K562 (cell line): Measurements from ENCODE around the gene KMO. TPM values are rescaled to one million over a fixed set of nuclear protein-coding genes. Genes with fewer than 3 reads are reported as not detected.

Source experiments
- ATAC-seq: fragments of 200-7000 bp; cut with Tn5 transposase; 3 replicates; pipeline ENCODE4 v1.9.1; 2020; ENCODE audit warnings: moderate library complexity
- BruUV-seq: library from RNA; stranded (reverse); fragments of 400-500 nt; replicated peaks from 2 replicates; lab custom pipeline; 2021; lab: Mats Ljungman, UMichigan
- CTCF ChIA-PET: fragments of 300-600 bp; formaldehyde crosslinking; extraction: SDS; loops from one replicate; lab custom pipeline; 2021; ENCODE audit warnings: low intra/inter-chr PET ratio; lab: Yijun Ruan, JAX
- POLR2A ChIA-PET: fragments of 300-600, 350-650 bp; sonication (Branson Sonifier 250); formaldehyde crosslinking; extraction: SDS; loops from one replicate; lab custom pipeline; 2021; ENCODE audit warnings: antibody characterized with exemption, inconsistent platforms; lab: Yijun Ruan, JAX
- DNase-seq, 4 experiments: peaks; one replicate each; pipeline versions ENCODE4 v3.0.0 to v3.0.0-alpha.2; 2011 to 2018; ENCODE audit warnings: low spot score in 3 of 4, mixed read lengths in 3 of 4; ENCODE audit errors: extremely low read depth in 1 of 4
- FAIRE-seq: peaks from 2 replicates; lab custom pipeline; 2011; peaks lifted over from hg19 to GRCh38; lab: Jason Lieb, UNC
- H2AFZ ChIP-seq: 2 replicates; pipeline ENCODE4 v1.6.0; 2011; ENCODE audit warnings: low read depth, low read length, control low read depth, inconsistent platforms
- H3K27ac ChIP-seq: fragments of 200-600 bp; 3 replicates; pipeline ENCODE4 v1.8.0; 2011; ENCODE audit warnings: low read depth, mild to moderate bottlenecking, control low read depth, inconsistent platforms, low read length, moderate library complexity, mixed read lengths; ENCODE audit errors: extremely low read depth
- H3K27me3 ChIP-seq, 2 experiments: fragments of 300-600 bp in 1 of 2; 2 replicates in 1 of 2; 3 replicates in 1 of 2; pipeline versions ENCODE4 v1.6.0 to v1.8.0; 2011; ENCODE audit warnings: inconsistent platforms in 2 of 2, low read length in 2 of 2, mild to moderate bottlenecking in 1 of 2, mixed read lengths in 1 of 2, moderate library complexity in 1 of 2; ENCODE audit not compliant: control insufficient read depth in 2 of 2, insufficient read depth in 2 of 2
- H3K36me3 ChIP-seq: fragments of 300-600 bp; 3 replicates; pipeline ENCODE4 v1.8.0; 2011; ENCODE audit warnings: mild to moderate bottlenecking, low read length, inconsistent platforms; ENCODE audit not compliant: control insufficient read depth, insufficient read depth
- H3K4me1 ChIP-seq, 2 experiments: fragments of 200-600 bp in 1 of 2; replicated peaks in 1 of 2; 2 replicates in 1 of 2; 3 replicates in 1 of 2; pipeline versions ENCODE4 v1.5.1 to v1.8.0; 2011; ENCODE audit warnings: inconsistent platforms in 2 of 2, low read length in 2 of 2, mild to moderate bottlenecking in 1 of 2, mixed read lengths in 1 of 2, moderate library complexity in 1 of 2; ENCODE audit not compliant: control insufficient read depth in 2 of 2, insufficient read depth in 2 of 2
- H3K4me2 ChIP-seq: 2 replicates; pipeline ENCODE4 v1.6.1; 2011; ENCODE audit warnings: low read length, control low read depth, inconsistent platforms, mixed read lengths; ENCODE audit not compliant: insufficient read depth
- H3K4me3 ChIP-seq: fragments of 200-600 bp; sonication (generic), shearing (Covaris generic); 2 replicates; pipeline ENCODE4 v1.5.1; 2016; ENCODE audit warnings: control low read depth, inconsistent platforms
- H3K79me2 ChIP-seq: fragments of 200-600 bp; 3 replicates; pipeline ENCODE4 v1.8.0; 2011; ENCODE audit warnings: low read length, inconsistent platforms; ENCODE audit not compliant: control insufficient read depth, insufficient read depth
- H3K9ac ChIP-seq, 2 experiments: 2 replicates each; pipeline versions ENCODE4 v1.6.0 to v1.6.1; 2011; ENCODE audit warnings: low read depth in 2 of 2, low read length in 2 of 2, control low read depth in 1 of 2, inconsistent platforms in 1 of 2, mild to moderate bottlenecking in 1 of 2, mixed read lengths in 1 of 2; ENCODE audit not compliant: insufficient read depth in 1 of 2
- H3K9me1 ChIP-seq: one replicate; pipeline ENCODE4 v1.6.0; 2011; ENCODE audit warnings: inconsistent platforms, mild to moderate bottlenecking, low read length, moderate library complexity; ENCODE audit not compliant: control insufficient read depth, insufficient read depth
- H3K9me3 ChIP-seq: replicated peaks from 2 replicates; pipeline ENCODE4 v1.5.1; 2011; ENCODE audit warnings: low read depth, low read length, inconsistent platforms; ENCODE audit not compliant: control insufficient read depth, insufficient read depth
- H4K20me1 ChIP-seq: replicated peaks from 2 replicates; pipeline ENCODE4 v1.6.1; 2011; ENCODE audit warnings: low read length, inconsistent platforms, mixed read lengths; ENCODE audit not compliant: control insufficient read depth, insufficient read depth
- ASH1L ChIP-seq: fragments of 450-650 bp; IDR thresholded peaks from 2 replicates; pipeline ENCODE4 v1.6.1; 2018; ENCODE audit warnings: borderline replicate concordance, mild to moderate bottlenecking, low read depth; ENCODE audit not compliant: partially characterized antibody
- ATF1 ChIP-seq, 2 experiments: fragments of 450-650 bp in 1 of 2; IDR thresholded peaks; 2 replicates each; pipeline ENCODE4 v1.6.1; 2016; ENCODE audit warnings: missing compliant biosample characterization in 1 of 2, missing genetic modification characterization in 1 of 2
- CC2D1A ChIP-seq: fragments of 450-650 bp; IDR thresholded peaks from 2 replicates; pipeline ENCODE4 v1.6.1; 2017; ENCODE audit warnings: mild to moderate bottlenecking
- CHD1 ChIP-seq: fragments of 200-600 bp; sonication (generic); IDR thresholded peaks from one replicate; pipeline ENCODE4 v1.6.1; 2012; ENCODE audit warnings: mild to moderate bottlenecking, moderate library complexity, low read length, inconsistent platforms
- GABPB1 ChIP-seq: sonication (generic); formaldehyde crosslinking; IDR thresholded peaks from 2 replicates; pipeline ENCODE4 v1.8.0; 2022; ENCODE audit warnings: mild to moderate bottlenecking, missing genetic modification reagents
- HMBOX1 ChIP-seq: sonication (generic); IDR thresholded peaks from 2 replicates; pipeline ENCODE4 v1.6.1; 2016
- HOMEZ ChIP-seq: fragments of 250-450 bp; sonication (Bioruptor Pico); IDR thresholded peaks from 2 replicates; pipeline ENCODE4 v1.4.0; 2020; ENCODE audit warnings: mild to moderate bottlenecking, moderate library complexity
- ZNF212 ChIP-seq: fragments of 450-650 bp; formaldehyde crosslinking; IDR thresholded peaks from 2 replicates; pipeline ENCODE4 v1.4.0; 2020; ENCODE audit warnings: mild to moderate bottlenecking
- ZNF696 ChIP-seq: fragments of 250-450 bp; sonication (Bioruptor Pico); conservative IDR thresholded peaks from 2 replicates; pipeline ENCODE4 v1.4.0; 2020; ENCODE audit warnings: mild to moderate bottlenecking, moderate library complexity
- WGBS: fragments of 100-300 bp; shearing (Covaris generic); methylation state at CpG from one replicate; pipeline ENCODE4 v1.1.6; 2016; ENCODE audit warnings: low coverage, mixed read lengths; ENCODE audit not compliant: insufficient coverage; ENCODE audit errors: missing lambda C conversion rate; 5-methylcytosine and 5-hydroxymethylcytosine counted together
- in situ Hi-C: fragments of 300-500 bp; cut with MboI; formaldehyde crosslinking; loops from 4 replicates; pipeline ENCODE4 v1.15.0; 2018; ENCODE audit warnings: inconsistent platforms, mixed read lengths
- intact Hi-C: fragments of 100-400 bp; cut with micrococcal nuclease; formaldehyde crosslinking; loops from 2 replicates; pipeline ENCODE4 v1.14.2; 2022
- polyA plus RNA-seq, 8 experiments: library from polyadenylated mRNA; depleted of rRNA in 4 of 8; stranded (reverse) in 5 of 8; unstranded in 3 of 8; fragments of >200 nt; fragmentation: Nextera tagmentation in 2 of 8; fragmentation: Illumina TruSeq in 1 of 8; extraction: Ambion mirVana in 2 of 8; extraction: Trizol in 1 of 8; gene quantifications; 2 replicates each; pipeline versions ENCODE4 v1.2.1 to v1.2.3, GENCODE V29; 2011 to 2014; ENCODE audit warnings: inconsistent platforms in 1 of 8, missing spikeins in 1 of 8
- total RNA-seq, 7 experiments: library from RNA; depleted of rRNA in 6 of 7; stranded (reverse); fragments of >200 nt in 6 of 7; fragmentation: Illumina TruSeq in 2 of 7; extraction: Trizol in 2 of 7; gene quantifications; 2 replicates each; pipeline versions ENCODE4 v1.2.1 to v1.2.3, GENCODE V29; 2011 to 2021; ENCODE audit warnings: low replicate concordance in 1 of 7

The KMO gene
- total and polyA plus RNA-seq, 9 of the 15 experiments (the other 6 are each of a cell fraction or from before 2014, with no cell fraction given), result 0.01 to 0.11 (median 0.01) TPM; not detected in 6

GRCh38 chr1:241636291-241636690 lies 104.1 kb downstream of the KMO start:
- Histone ChIP-seq H4K20me1 (peaks cover 3% of the 10 kb centered on the region; the same call in 1 of the 2 replicates), H3K9ac (no peak overlapping the region), H3K4me1 (peaks cover 7 to 9% of the 10 kb centered on the region in 2 experiments), H3K27me3 (no peaks in the 10 kb centered on the region), H3K4me2 (no peak overlapping the region), H3K9me3 (peaks cover 8% of the 10 kb centered on the region)
- in situ Hi-C loops, result no loop called here
- TF ChIP-seq ZNF696 (no peak), ZNF212 (CRISPR knock-in tag) (no peak), CC2D1A (no peak), HOMEZ (CRISPR knock-in tag) (no peak), GABPB1 (no peak), HMBOX1 (no peak), ATF1 (CRISPR knock-in tag; IDR thresholded peaks at IDR 0.05) (no peak), ATF1 (tag; IDR thresholded peaks at IDR 0.05) (no peak), ASH1L (no peak), CHD1 (no peak)
- TF ChIP-seq, all 486 proteins: peak for 0
- no peak overlapping the region for H3K27ac ChIP-seq
- H3K9me1 ChIP-seq, result no peaks in the 10 kb centered on the region
- no peak for DNase-seq
- POLR2A ChIA-PET, result interaction anchor here (0.7 kb wide), 1 partner anchor 343 kb away, joined by 3 read pairs; no protein-coding TSS in a partner anchor
- 89% methylated on average over 1 of the region's 1 CpG for WGBS
- H3K4me3 ChIP-seq, result no peak overlapping the region
- CTCF ChIA-PET, result no interaction called here
- no TSS peak for BruUV-seq
- intact Hi-C loops, result loop anchor here (5.0 kb wide), 1 partner anchor 81 kb away; no protein-coding TSS in a partner anchor
- no peak overlapping the region for H2AFZ ChIP-seq
- ATAC-seq, result no peak
- FAIRE-seq, result no peak
- peaks cover 65% of the 10 kb centered on the region for H3K36me3 ChIP-seq
- peaks cover 80% of the 10 kb centered on the region for H3K79me2 ChIP-seq
